IMR-90 (cell line): ENCODE results near the gene MAGED2. TPM values are rescaled to one million over a fixed set of nuclear protein-coding genes. Genes with fewer than 3 reads are reported as not detected.

ENCODE experiments used
- ATAC-seq: fragments of 200-7000 bp; cut with Tn5 transposase; 2 replicates; pipeline ENCODE4 v1.9.1; 2020; ENCODE audit warnings: low read depth, mild to moderate bottlenecking, moderate library complexity
- BruUV-seq: library from RNA; stranded (reverse); fragments of 400-500 nt; replicated peaks from 2 replicates; lab custom pipeline; 2021; lab: Mats Ljungman, UMichigan
- CTCF ChIA-PET: fragments of 300-600 bp; formaldehyde crosslinking; extraction: SDS; loops from one replicate; lab custom pipeline; 2021; ENCODE audit warnings: antibody characterized with exemption; lab: Yijun Ruan, JAX
- POLR2A ChIA-PET: fragments of 300-600 bp; sonication (Branson Sonifier 250); formaldehyde crosslinking; loops from one replicate; lab custom pipeline; 2022; ENCODE audit warnings: antibody characterized with exemption; ENCODE audit not compliant: unreplicated experiment; lab: Charles Lee
- DNase-seq: peaks from one replicate; pipeline ENCODE4 v3.0.0; 2013
- H2AFZ ChIP-seq: replicated peaks from 2 replicates; pipeline ENCODE3; 2013; ENCODE audit warnings: low read length, mild to moderate bottlenecking; ENCODE audit not compliant: poor library complexity
- H2AK5ac ChIP-seq: 2 replicates; pipeline ENCODE4 v1.6.1; 2013; ENCODE audit warnings: low read depth, low read length, inconsistent platforms
- H2AK9ac ChIP-seq: replicated peaks from 2 replicates; pipeline ENCODE3; 2013; ENCODE audit warnings: mild to moderate bottlenecking, low read depth, low read length, moderate library complexity; ENCODE audit not compliant: poor library complexity
- H2BK120ac ChIP-seq: 2 replicates; pipeline ENCODE4 v1.6.1; 2013; ENCODE audit warnings: low read depth, low read length, inconsistent platforms
- H2BK15ac ChIP-seq: 3 replicates; pipeline ENCODE4 v1.6.1; 2013; ENCODE audit warnings: low read depth, low read length, inconsistent platforms
- H2BK20ac ChIP-seq: 2 replicates; pipeline ENCODE4 v1.6.1; 2013; ENCODE audit warnings: low read depth, mild to moderate bottlenecking, inconsistent platforms, low read length, moderate library complexity
- H2BK5ac ChIP-seq: 2 replicates; pipeline ENCODE4 v1.6.1; 2013; ENCODE audit warnings: mild to moderate bottlenecking, low read depth, low read length, inconsistent platforms; ENCODE audit not compliant: poor library complexity, severe bottlenecking
- H3K14ac ChIP-seq: replicated peaks from 2 replicates; pipeline ENCODE4 v1.6.1; 2013; ENCODE audit warnings: low read depth, low read length, inconsistent platforms
- H3K18ac ChIP-seq: 2 replicates; pipeline ENCODE4 v1.6.1; 2013; ENCODE audit warnings: low read depth, low read length, control low read depth
- H3K23ac ChIP-seq: 2 replicates; pipeline ENCODE4 v1.6.1; 2013; ENCODE audit warnings: low read depth, low read length, inconsistent platforms
- H3K27ac ChIP-seq: 2 replicates; pipeline ENCODE4 v1.5.1; 2013; ENCODE audit warnings: mild to moderate bottlenecking, control low read depth, low read length; ENCODE audit not compliant: insufficient read depth
- H3K27me3 ChIP-seq: 2 replicates; pipeline ENCODE4 v1.6.1; 2013; ENCODE audit warnings: low read length; ENCODE audit not compliant: control insufficient read depth, insufficient read depth
- H3K36me3 ChIP-seq: 2 replicates; pipeline ENCODE4 v1.6.1; 2013; ENCODE audit warnings: low read length, mixed read lengths; ENCODE audit not compliant: control insufficient read depth, insufficient read depth
- H3K4ac ChIP-seq: 2 replicates; pipeline ENCODE4 v1.6.1; 2013; ENCODE audit warnings: low read depth, low read length, inconsistent platforms
- H3K4me1 ChIP-seq: 2 replicates; pipeline ENCODE4 v1.6.1; 2013; ENCODE audit warnings: low read length, mixed read lengths; ENCODE audit not compliant: control insufficient read depth, insufficient read depth
- H3K4me2 ChIP-seq: 2 replicates; pipeline ENCODE4 v1.6.1; 2013; ENCODE audit warnings: low read depth, mild to moderate bottlenecking, control low read depth, low read length, moderate library complexity
- H3K4me3 ChIP-seq: 2 replicates; pipeline ENCODE4 v1.5.1; 2013; ENCODE audit warnings: low read depth, mild to moderate bottlenecking, control low read depth, low read length, moderate library complexity; ENCODE audit not compliant: insufficient read depth
- H3K56ac ChIP-seq: 2 replicates; pipeline ENCODE4 v1.6.1; 2013; ENCODE audit warnings: low read length, inconsistent platforms; ENCODE audit not compliant: insufficient read depth; ENCODE audit errors: extremely low read depth
- H3K79me1 ChIP-seq, 2 experiments: 2 replicates each; pipeline ENCODE4 v1.6.1; 2013; ENCODE audit warnings: low read length in 2 of 2, inconsistent platforms in 1 of 2, low read depth in 1 of 2
- H3K9ac ChIP-seq: 2 replicates; pipeline ENCODE4 v1.6.1; 2013; ENCODE audit warnings: low read depth, low read length, control low read depth
- H3K9me1 ChIP-seq: 2 replicates; pipeline ENCODE4 v1.6.1; 2013; ENCODE audit warnings: low read length, inconsistent platforms; ENCODE audit not compliant: insufficient read depth
- H3K9me3 ChIP-seq: 2 replicates; pipeline ENCODE4 v1.6.1; 2013; ENCODE audit warnings: low read length; ENCODE audit not compliant: control insufficient read depth, insufficient read depth
- H4K20me1 ChIP-seq: 2 replicates; pipeline ENCODE4 v1.6.1; 2013; ENCODE audit warnings: low read length, inconsistent platforms; ENCODE audit not compliant: insufficient read depth
- H4K5ac ChIP-seq: 2 replicates; pipeline ENCODE4 v1.6.1; 2013; ENCODE audit warnings: mild to moderate bottlenecking, low read depth, low read length, control low read depth
- H4K8ac ChIP-seq, 2 experiments: 2 replicates each; pipeline ENCODE4 v1.6.1; 2013; ENCODE audit warnings: low read depth in 2 of 2, low read length in 2 of 2, control low read depth in 1 of 2, inconsistent platforms in 1 of 2
- H4K91ac ChIP-seq: 2 replicates; pipeline ENCODE4 v1.6.1; 2013; ENCODE audit warnings: low read depth, low read length, inconsistent platforms; ENCODE audit not compliant: insufficient read depth
- CHD1 ChIP-seq: IDR thresholded peaks from 2 replicates; pipeline ENCODE4 v1.6.1; 2012; ENCODE audit warnings: low read depth, low read length, improper control_type of control experiment
- WGBS, 2 experiments: methylation state at CpG; one replicate each; pipeline versions ENCODE4 v1.1.5 to v1.1.7; 2013; ENCODE audit warnings: missing lambda C conversion rate in 2 of 2; ENCODE audit not compliant: insufficient read length in 1 of 2; ENCODE audit errors: extremely low coverage in 2 of 2; 5-methylcytosine and 5-hydroxymethylcytosine counted together
- dilution Hi-C: fragments of 300-500 bp; cut with HindIII; formaldehyde crosslinking; loops from one replicate; pipeline ENCODE4 v1.14.3; 2018; ENCODE audit warnings: low sequenced_read_pairs; ENCODE audit not compliant: unreplicated experiment
- in situ Hi-C: fragments of 300-500 bp; cut with MboI; formaldehyde crosslinking; loops from 3 replicates; pipeline ENCODE4 v1.14.3; 2019; ENCODE audit warnings: low sequenced_read_pairs, inconsistent platforms, mixed read lengths
- intact Hi-C: fragments of 100-400 bp; cut with micrococcal nuclease; formaldehyde crosslinking; loops from 2 replicates; pipeline ENCODE4 v1.10.0; 2022
- polyA plus RNA-seq, 3 experiments: library from polyadenylated mRNA; depleted of rRNA; stranded (reverse); fragments of >200 nt; gene quantifications; 2 replicates each; pipeline ENCODE4 v1.2.3, GENCODE V29; 2012; ENCODE audit warnings: low replicate concordance in 1 of 3
- total RNA-seq: library from RNA; depleted of rRNA; stranded (reverse); fragments of >200 nt; gene quantifications from 2 replicates; pipeline ENCODE4 v1.2.3, GENCODE V29; 2012

The MAGED2 gene
- total and polyA plus RNA-seq, 2 of the 4 experiments (the other 2 are of a cell fraction) = 301 to 341 TPM

DNA sequence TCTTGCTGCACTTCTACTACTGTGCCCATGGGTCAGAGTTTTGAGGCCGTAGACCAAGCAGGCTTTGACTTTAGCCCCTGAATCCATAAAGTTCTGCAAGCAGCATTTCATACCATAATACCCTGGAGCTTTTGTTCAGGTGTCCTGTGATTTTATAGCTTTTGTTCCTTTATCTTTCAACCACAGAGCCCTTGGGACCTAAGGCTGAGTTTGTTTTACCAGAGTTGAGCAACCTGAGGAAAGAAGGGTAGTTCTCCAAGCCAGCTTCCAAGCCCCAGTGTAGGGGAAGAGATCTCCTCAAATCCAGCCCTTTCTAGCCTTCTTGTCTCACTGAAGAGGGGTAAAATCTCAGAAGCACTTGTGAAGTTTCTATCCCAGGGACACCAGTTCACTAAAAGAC lies 35.1 kb downstream of the MAGED2 start:
- H3K4me3 ChIP-seq = no peak overlapping the region
- H2AK5ac ChIP-seq = no peak overlapping the region
- H3K18ac ChIP-seq = no peak overlapping the region
- H3K23ac ChIP-seq = no peak overlapping the region
- H4K8ac ChIP-seq = no peak overlapping the region
- H3K9me3 ChIP-seq = no peaks in the 10 kb centered on the region
- ChIA-PET POLR2A (no interaction called here), CTCF (no interaction called here)
- no peaks in the 10 kb centered on the region for H3K36me3 ChIP-seq
- no peak overlapping the region for H3K4me2 ChIP-seq
- H2BK15ac ChIP-seq = no peak overlapping the region
- dilution Hi-C loops (no loop called here), in situ Hi-C loops (no loop called here), intact Hi-C loops (no loop called here)
- no peak overlapping the region for H3K56ac ChIP-seq
- no peak overlapping the region for H4K5ac ChIP-seq
- H2AK9ac ChIP-seq = no peak overlapping the region
- H3K79me1 ChIP-seq = no peaks in the 10 kb centered on the region
- BruUV-seq = no TSS peak
- no peak overlapping the region for H2BK20ac ChIP-seq
- no peak for ATAC-seq
- H3K14ac ChIP-seq = no peak overlapping the region
- H3K9ac ChIP-seq = no peak overlapping the region
- no peaks in the 10 kb centered on the region for H3K4me1 ChIP-seq
- no peak overlapping the region for H3K27ac ChIP-seq
- no peak overlapping the region for H2BK120ac ChIP-seq
- no CpG with 5 or more reads among the region's 1 CpG for WGBS, 2 experiments
- H4K20me1 ChIP-seq = no peaks in the 10 kb centered on the region
- no peak overlapping the region for H4K91ac ChIP-seq
- no peak overlapping the region for H2BK5ac ChIP-seq
- H3K4ac ChIP-seq = no peak overlapping the region
- peaks cover 7% of the 10 kb centered on the region for H3K27me3 ChIP-seq
- TF ChIP-seq CHD1 = no peak
- no peaks in the 10 kb centered on the region for H3K9me1 ChIP-seq
- DNase-seq = no peak
- H2AFZ ChIP-seq = no peak overlapping the region
